ENCODE results near the gene TECPR1. TPM values are rescaled to one million over a fixed set of nuclear protein-coding genes. Genes with fewer than 3 reads are reported as not detected.

Gene TECPR1
- polyA plus RNA-seq, 2 donors, result 8.4 to 17.1 TPM

DNA sequence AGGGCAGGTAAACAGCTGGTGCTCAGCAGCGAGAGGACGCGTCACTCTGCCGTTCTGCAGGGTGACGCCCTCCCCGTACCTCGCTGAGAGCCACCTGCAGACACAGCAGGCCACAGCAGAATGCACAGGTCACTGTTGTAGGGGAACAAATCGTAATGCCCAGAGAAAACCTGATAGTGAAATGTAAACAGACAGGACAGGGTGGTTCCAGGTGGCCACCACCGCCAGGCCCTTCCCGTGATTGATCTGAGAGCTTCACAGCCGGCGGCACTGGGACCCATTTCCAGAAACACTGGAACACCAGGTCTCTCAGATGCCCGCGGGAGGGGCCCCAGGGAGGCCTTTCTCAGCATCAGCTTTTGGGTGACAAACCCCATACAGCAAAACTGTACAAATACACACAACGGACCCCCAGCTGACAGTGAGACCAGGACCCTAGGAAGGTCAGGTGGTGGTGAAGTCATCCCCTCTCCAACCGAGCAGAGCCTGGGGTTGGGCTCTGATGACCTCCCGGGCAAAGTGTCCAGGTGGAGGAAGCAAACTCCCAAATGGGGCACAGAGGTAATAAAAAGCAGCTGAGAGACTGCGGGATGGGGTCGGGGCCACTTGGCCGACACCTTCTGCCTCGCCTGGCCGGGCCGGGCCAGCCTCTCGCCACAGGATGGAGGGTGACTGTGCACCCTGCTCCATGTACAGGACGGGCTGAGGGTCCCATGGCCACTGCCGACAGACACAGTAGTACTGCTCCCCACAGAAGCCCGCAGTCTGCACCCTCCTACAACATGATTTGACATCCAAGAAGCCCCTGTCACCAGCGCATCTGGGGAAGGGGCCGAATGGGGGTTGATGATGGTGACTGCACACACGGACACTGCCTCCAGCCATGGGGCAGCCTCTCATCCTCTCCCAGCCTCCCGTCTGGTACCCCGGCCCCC, 36.2 kb downstream of the TECPR1 start:
- WGBS, 2 donors, result 71 to 88% methylated on average over 32 of the region's 32 CpGs
- no peak overlapping the region for H3K27ac ChIP-seq (ENCODE audit: low read depth in 2 of 2, low read length in 1 of 2)

DNA sequence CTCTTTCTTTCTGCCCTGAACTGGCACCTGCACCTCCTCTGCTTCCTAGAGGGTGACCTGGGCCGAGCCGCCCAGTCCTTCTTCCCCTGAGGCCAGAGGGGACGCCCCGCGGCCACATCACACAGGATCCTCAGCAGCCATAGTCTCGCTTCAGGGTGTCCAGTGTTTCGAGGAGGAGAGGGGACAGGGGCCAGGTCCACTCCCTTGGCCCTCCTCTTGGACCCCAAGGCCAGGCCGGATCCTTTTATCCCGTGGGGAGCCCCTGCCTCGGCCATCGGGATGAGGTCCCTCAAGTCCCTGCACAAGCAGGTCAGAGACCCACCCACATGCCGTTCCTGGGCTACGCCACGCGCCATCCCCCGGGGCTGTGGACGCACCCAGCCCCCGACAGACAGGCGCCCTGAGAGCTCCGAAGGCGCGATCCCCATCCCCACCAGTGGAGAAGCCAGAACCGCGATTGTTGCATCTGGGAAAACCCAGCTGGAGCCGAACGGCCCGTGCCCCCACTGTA, 37.2 kb downstream of the TECPR1 start:
- no peaks in the 10 kb centered on the region for H3K27me3 ChIP-seq (ENCODE audit: control insufficient read depth in 1 of 2, insufficient read depth in 2 of 2, low read length in 2 of 2)
- H3K4me1 ChIP-seq (ENCODE audit: control insufficient read depth in 2 of 2, insufficient read depth in 2 of 2, low read length in 1 of 2), result peaks cover 2 to 5% of the 10 kb centered on the region in 2 donors
- 77 to 94% methylated on average over 27 of the region's 27 CpGs for WGBS, 2 donors

More for the DNA sequence above, 36.2 kb downstream of the TECPR1 start:
- Histone ChIP-seq H3K4me1 (ENCODE audit: control insufficient read depth in 2 of 2, insufficient read depth in 2 of 2, low read length in 1 of 2) (peaks cover 2 to 3% of the 10 kb centered on the region in 2 donors), H3K27me3 (ENCODE audit: control insufficient read depth in 1 of 2, insufficient read depth in 2 of 2, low read length in 2 of 2) (no peaks in the 10 kb centered on the region), H3K36me3 (ENCODE audit: control insufficient read depth in 2 of 2, insufficient read depth in 2 of 2, low read length in 1 of 2) (peaks cover 0 to 12% of the 10 kb centered on the region in 2 donors), H3K4me3 (ENCODE audit: low read depth in 1 of 2, low read length in 2 of 2) (no peak overlapping the region), H3K9me3 (ENCODE audit: control insufficient read depth in 2 of 2, insufficient read depth in 1 of 2, low read depth in 1 of 2, low read length in 1 of 2) (no peaks in the 10 kb centered on the region)

DNA sequence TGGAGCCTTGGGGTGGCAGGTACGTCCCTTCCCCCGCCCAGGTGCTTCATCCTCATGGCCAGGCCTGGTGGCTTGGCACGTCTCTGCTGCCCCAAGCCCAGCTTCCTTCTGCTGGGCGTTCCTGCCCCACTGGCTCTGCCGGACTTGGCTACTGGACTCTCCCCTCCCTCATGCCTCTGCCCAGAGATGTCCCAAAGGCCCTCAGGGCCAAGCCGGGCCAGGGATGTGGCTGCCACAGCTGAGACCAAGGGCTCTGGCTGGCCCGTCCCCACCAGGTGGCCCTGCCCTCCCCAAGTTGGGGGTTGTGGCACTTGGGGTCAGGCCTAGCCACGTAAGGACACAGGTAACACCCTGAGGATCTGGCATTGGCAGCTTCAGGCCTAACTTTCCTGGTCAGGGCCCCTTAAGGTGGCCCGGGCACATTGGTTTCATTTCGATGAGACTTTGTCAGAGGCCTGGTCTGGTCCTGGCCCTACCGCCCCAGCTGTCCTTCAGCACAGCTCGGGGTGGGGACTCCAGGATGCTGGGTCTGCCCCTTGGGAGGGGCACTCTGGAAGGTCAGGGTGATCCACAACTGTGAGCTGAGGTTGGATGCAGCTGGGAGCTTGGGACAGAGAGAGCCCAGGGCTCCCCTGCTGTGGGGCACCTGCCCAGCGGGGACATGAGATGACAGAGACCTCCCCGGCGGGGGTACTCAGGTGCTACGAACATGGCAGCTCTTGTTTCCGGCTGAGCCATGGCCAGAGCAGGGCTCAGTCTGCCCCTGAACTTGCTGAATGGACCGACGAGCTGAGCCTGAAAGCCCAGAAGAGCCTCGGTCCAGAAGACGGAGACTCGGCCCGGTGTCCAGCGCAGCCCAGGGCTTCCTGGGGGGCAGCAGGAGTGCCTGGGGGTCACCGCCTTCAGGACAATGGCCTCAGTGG, 37.9 kb downstream of the TECPR1 start:
- Histone ChIP-seq H3K27me3 (ENCODE audit: control insufficient read depth in 1 of 2, insufficient read depth in 2 of 2, low read length in 2 of 2) (no peaks in the 10 kb centered on the region), H3K27ac (ENCODE audit: low read depth in 2 of 2, low read length in 1 of 2) (no peak overlapping the region), H3K36me3 (ENCODE audit: control insufficient read depth in 2 of 2, insufficient read depth in 2 of 2, low read length in 1 of 2) (peaks cover 0 to 12% of the 10 kb centered on the region in 2 donors), H3K9me3 (ENCODE audit: control insufficient read depth in 2 of 2, insufficient read depth in 1 of 2, low read depth in 1 of 2, low read length in 1 of 2) (no peaks in the 10 kb centered on the region), H3K4me3 (ENCODE audit: low read depth in 1 of 2, low read length in 2 of 2) (no peak overlapping the region), H3K4me1 (ENCODE audit: control insufficient read depth in 2 of 2, insufficient read depth in 2 of 2, low read length in 1 of 2) (peaks cover 2 to 5% of the 10 kb centered on the region in 2 donors)
- WGBS, 2 donors, result 72 to 83% methylated on average over 24 to 25 of the region's 25 CpGs

More for the DNA sequence above, 37.2 kb downstream of the TECPR1 start:
- H3K27ac ChIP-seq (ENCODE audit: low read depth in 2 of 2, low read length in 1 of 2), result no peak overlapping the region
- no peaks in the 10 kb centered on the region for H3K9me3 ChIP-seq (ENCODE audit: control insufficient read depth in 2 of 2, insufficient read depth in 1 of 2, low read depth in 1 of 2, low read length in 1 of 2)
- no peak overlapping the region for H3K4me3 ChIP-seq (ENCODE audit: low read depth in 1 of 2, low read length in 2 of 2)
- H3K36me3 ChIP-seq (ENCODE audit: control insufficient read depth in 2 of 2, insufficient read depth in 2 of 2, low read length in 1 of 2), result peaks cover 0 to 12% of the 10 kb centered on the region in 2 donors

DNA sequence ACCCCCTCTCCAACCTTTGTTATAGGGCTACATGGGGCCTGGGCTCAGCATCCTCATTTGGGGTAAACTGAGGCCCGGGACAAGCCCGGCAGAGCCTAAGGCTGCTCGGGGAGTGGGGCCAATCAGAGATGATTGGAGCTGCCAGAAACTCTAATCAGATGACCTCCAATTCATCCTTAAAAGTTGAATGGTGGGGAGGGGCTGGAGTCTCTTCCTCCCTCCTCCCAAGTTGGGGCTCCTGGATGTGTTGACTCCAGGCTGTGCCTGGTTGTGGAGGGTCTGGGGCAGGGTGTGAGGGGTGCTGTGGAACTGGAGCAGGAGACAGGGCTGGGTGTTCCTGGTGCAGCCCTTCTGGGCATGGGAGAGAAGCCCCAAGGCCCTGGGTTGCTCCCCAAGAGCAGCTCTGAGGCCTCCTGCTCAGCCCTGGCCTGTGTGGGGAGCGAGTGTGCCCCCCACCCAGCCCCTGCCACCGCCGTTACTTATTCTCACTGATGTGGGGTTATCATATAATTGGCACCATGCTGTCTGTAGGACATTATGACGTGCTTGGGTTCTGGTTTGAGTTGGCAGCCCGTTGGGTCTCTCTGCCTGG, 38.6 kb downstream of the TECPR1 start:
- 72 to 83% methylated on average over 8 of the region's 8 CpGs for WGBS, 2 donors
- H3K9me3 ChIP-seq (ENCODE audit: control insufficient read depth in 2 of 2, insufficient read depth in 1 of 2, low read depth in 1 of 2, low read length in 1 of 2), result no peaks in the 10 kb centered on the region
- H3K27ac ChIP-seq (ENCODE audit: low read depth in 2 of 2, low read length in 1 of 2), result no peak overlapping the region
- peaks cover 2 to 5% of the 10 kb centered on the region in 2 donors for H3K4me1 ChIP-seq (ENCODE audit: control insufficient read depth in 2 of 2, insufficient read depth in 2 of 2, low read length in 1 of 2)
- no peak overlapping the region for H3K4me3 ChIP-seq (ENCODE audit: low read depth in 1 of 2, low read length in 2 of 2)
- H3K27me3 ChIP-seq (ENCODE audit: control insufficient read depth in 1 of 2, insufficient read depth in 2 of 2, low read length in 2 of 2), result no peaks in the 10 kb centered on the region
- H3K36me3 ChIP-seq (ENCODE audit: control insufficient read depth in 2 of 2, insufficient read depth in 2 of 2, low read length in 1 of 2), result peaks cover 0 to 12% of the 10 kb centered on the region in 2 donors

DNA sequence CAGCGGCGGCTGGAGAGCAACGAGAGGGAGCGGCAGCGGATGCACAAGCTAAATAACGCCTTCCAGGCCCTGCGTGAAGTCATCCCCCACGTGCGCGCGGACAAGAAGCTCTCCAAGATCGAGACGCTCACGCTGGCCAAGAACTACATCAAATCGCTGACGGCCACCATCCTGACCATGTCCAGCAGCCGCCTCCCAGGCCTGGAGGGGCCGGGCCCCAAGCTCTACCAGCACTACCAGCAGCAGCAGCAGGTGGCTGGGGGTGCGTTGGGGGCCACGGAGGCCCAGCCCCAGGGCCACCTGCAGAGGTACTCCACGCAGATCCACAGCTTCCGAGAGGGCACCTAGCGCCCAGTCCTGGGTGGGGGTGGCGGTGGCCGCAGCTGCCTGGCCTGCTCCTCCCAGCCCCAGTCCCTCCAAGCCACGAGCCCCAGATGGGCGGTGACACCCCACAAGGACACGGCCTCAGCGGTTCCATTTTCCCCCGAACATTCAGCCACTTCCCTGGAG, 39.4 kb downstream of the TECPR1 start:
- H3K27ac ChIP-seq (ENCODE audit: low read depth in 2 of 2, low read length in 1 of 2), result no peak overlapping the region
- peaks cover 0 to 9% of the 10 kb centered on the region in 2 donors for H3K36me3 ChIP-seq (ENCODE audit: control insufficient read depth in 2 of 2, insufficient read depth in 2 of 2, low read length in 1 of 2)
- 84 to 89% methylated on average over 27 to 30 of the region's 30 CpGs for WGBS, 2 donors
- no peak overlapping the region for H3K4me3 ChIP-seq (ENCODE audit: low read depth in 1 of 2, low read length in 2 of 2)
- H3K27me3 ChIP-seq (ENCODE audit: control insufficient read depth in 1 of 2, insufficient read depth in 2 of 2, low read length in 2 of 2), result no peaks in the 10 kb centered on the region
- H3K9me3 ChIP-seq (ENCODE audit: control insufficient read depth in 2 of 2, insufficient read depth in 1 of 2, low read depth in 1 of 2, low read length in 1 of 2), result no peaks in the 10 kb centered on the region
- H3K4me1 ChIP-seq (ENCODE audit: control insufficient read depth in 2 of 2, insufficient read depth in 2 of 2, low read length in 1 of 2), result peaks cover 2 to 5% of the 10 kb centered on the region in 2 donors

DNA sequence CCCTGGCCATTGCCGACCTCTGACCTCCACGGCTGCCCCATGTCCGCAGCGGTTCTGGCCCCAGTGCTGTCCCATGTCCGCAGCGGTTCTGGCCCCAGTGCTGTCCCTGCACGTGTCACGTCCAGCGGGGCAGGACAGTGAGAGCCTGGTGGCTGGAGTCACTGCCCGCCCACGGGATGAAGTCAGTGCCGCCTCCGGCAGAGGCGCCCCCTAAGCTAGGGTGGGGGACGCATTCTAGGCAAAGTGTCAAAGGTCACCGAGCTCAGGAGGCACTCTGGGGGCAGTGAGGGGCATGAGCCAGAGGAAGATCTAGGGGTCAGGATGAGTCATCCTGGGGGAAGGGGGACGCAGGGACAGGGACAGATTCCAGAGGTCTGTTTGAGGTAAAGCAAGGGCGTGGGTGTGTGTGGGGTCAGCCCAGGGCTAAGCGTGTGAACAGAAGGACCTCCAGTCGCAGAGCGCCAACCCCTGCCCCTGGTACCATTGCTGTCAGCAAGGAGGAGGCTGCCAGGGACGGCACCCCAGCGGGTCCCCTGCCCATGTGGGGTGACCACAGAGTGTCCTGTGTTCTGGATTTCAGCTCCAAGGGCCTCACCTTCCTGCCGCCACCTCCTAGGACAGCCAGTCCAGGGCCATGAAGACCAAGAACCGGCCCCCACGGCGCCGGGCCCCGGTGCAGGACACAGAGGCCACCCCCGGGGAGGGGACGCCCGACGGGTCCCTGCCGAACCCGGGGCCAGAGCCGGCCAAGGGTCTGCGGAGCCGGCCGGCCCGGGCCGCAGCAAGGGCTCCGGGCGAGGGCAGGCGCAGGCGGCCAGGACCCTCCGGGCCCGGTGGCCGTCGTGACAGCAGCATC, 40.1 kb downstream of the TECPR1 start:
- no peaks in the 10 kb centered on the region for H3K27me3 ChIP-seq (ENCODE audit: control insufficient read depth in 1 of 2, insufficient read depth in 2 of 2, low read length in 2 of 2)
- H3K9me3 ChIP-seq (ENCODE audit: control insufficient read depth in 2 of 2, insufficient read depth in 1 of 2, low read depth in 1 of 2, low read length in 1 of 2), result no peaks in the 10 kb centered on the region
- peak overlapping the region; percentile 15 to 46 for H3K4me3 ChIP-seq (ENCODE audit: low read depth in 1 of 2, low read length in 2 of 2)
- H3K4me1 ChIP-seq (ENCODE audit: control insufficient read depth in 2 of 2, insufficient read depth in 2 of 2, low read length in 1 of 2), result peaks cover 2 to 5% of the 10 kb centered on the region in 2 donors
- no peak overlapping the region for H3K27ac ChIP-seq (ENCODE audit: low read depth in 2 of 2, low read length in 1 of 2)
- WGBS, 2 donors, result 73 to 79% methylated on average over 49 of the region's 49 CpGs
- peaks cover 3 to 4% of the 10 kb centered on the region in 2 donors for H3K36me3 ChIP-seq (ENCODE audit: control insufficient read depth in 2 of 2, insufficient read depth in 2 of 2, low read length in 1 of 2)

DNA sequence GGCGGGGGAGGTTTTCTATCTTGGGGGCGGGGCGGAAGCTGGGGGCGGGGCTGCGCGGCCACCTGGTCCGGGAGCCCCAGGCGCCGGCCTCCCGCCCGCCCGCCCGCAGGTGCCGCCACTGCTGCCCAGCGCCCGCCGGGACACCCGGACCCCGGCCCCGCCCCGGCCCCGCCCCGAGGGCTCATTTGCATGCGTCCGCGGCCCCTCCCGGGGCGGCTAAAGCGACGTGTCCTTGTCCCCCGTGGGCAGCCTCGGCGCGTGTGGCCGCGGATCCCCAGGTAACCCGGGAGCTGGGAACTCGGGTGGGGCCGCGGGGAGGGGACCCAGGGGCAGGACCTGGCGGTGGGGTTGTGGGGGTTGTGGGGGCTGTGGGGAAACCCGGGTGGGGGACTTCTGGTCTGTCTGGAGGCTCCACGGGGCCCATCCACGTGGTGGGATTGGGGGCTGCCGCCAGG, 40.8 kb downstream of the TECPR1 start, which contains the start of gene BHLHA15:
Gene BHLHA15 (plus strand): TSS at position 219 of the 455 bp plus-strand sequence. CDS start 871 bp downstream, outside the sequence.
- H3K27me3 ChIP-seq (ENCODE audit: control insufficient read depth in 1 of 2, insufficient read depth in 2 of 2, low read length in 2 of 2), result no peaks in the 10 kb centered on the region
- H3K36me3 ChIP-seq (ENCODE audit: control insufficient read depth in 2 of 2, insufficient read depth in 2 of 2, low read length in 1 of 2), result peaks cover 9 to 10% of the 10 kb centered on the region in 2 donors
- no peaks in the 10 kb centered on the region for H3K9me3 ChIP-seq (ENCODE audit: control insufficient read depth in 2 of 2, insufficient read depth in 1 of 2, low read depth in 1 of 2, low read length in 1 of 2)
- H3K4me1 ChIP-seq (ENCODE audit: control insufficient read depth in 2 of 2, insufficient read depth in 2 of 2, low read length in 1 of 2), result peaks cover 2 to 5% of the 10 kb centered on the region in 2 donors
- H3K27ac ChIP-seq (ENCODE audit: low read depth in 2 of 2, low read length in 1 of 2), result no peak within 1 kb of the TSS
- WGBS, 2 donors, result 3 to 10% methylated on average over 2 to 45 of the region's 45 CpGs
- H3K4me3 ChIP-seq (ENCODE audit: low read depth in 1 of 2, low read length in 2 of 2), result peak within 1 kb of the TSS; percentile 15 to 46

DNA sequence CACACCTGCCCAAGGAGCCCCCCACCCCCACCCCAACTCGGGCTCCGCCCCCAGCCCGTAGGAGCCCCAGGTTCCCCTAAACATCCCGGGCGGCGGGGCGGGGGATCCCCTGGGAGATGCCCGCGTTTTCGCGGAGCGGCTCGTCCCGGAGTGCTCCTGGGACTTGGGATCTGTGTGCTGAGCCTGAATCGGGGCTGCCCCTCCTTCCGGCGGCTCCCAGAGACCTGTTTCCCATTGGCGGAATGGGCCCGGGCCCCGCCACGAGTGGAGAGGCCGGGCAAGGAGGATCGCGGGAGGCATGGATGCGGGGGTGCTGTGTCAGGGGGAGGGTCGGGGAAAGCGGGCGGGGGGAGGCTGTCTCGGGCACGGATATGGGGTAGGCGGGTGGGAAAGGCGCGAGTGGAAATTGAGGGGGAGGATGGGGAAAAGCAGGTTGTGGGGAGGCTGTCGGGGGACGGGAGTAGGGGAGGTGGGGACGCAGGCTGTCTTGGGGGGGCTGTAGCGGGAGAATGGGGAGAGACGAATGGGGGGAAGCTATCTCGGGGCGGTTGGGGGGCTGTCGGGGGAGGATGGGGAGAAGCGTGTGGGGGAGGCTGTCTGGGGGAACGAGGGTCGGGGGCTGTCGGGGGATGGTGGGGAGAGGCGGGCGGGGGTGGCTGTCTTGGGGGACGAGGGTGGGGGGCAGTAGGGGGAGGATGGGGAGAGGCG, 41.4 kb downstream of the TECPR1 start:
- 6% methylated on average over 33 to 48 of the region's 49 CpGs for WGBS, 2 donors
- H3K4me3 ChIP-seq (ENCODE audit: low read depth in 1 of 2, low read length in 2 of 2), result peak overlapping the region in 1 of 2 donors; percentile 46
- H3K27ac ChIP-seq (ENCODE audit: low read depth in 2 of 2, low read length in 1 of 2), result no peak overlapping the region
- H3K4me1 ChIP-seq (ENCODE audit: control insufficient read depth in 2 of 2, insufficient read depth in 2 of 2, low read length in 1 of 2), result peaks cover 2 to 5% of the 10 kb centered on the region in 2 donors
- H3K27me3 ChIP-seq (ENCODE audit: control insufficient read depth in 1 of 2, insufficient read depth in 2 of 2, low read length in 2 of 2), result no peaks in the 10 kb centered on the region
- H3K36me3 ChIP-seq (ENCODE audit: control insufficient read depth in 2 of 2, insufficient read depth in 2 of 2, low read length in 1 of 2), result peaks cover 9% of the 10 kb centered on the region in 2 donors
- no peaks in the 10 kb centered on the region for H3K9me3 ChIP-seq (ENCODE audit: control insufficient read depth in 2 of 2, insufficient read depth in 1 of 2, low read depth in 1 of 2, low read length in 1 of 2)
